ENCODE data around the gene NRXN3. TPM values are rescaled to one million over a fixed set of nuclear protein-coding genes. Genes with fewer than 3 reads are reported as not detected.
A peak's percentile ranks its signal among the peaks of the same experiment; 100 is the strongest.

The NRXN3 gene
- total RNA-seq, 3 donors from 2014 or later: 2.1 to 27.3 (median 2.6) TPM

DNA sequence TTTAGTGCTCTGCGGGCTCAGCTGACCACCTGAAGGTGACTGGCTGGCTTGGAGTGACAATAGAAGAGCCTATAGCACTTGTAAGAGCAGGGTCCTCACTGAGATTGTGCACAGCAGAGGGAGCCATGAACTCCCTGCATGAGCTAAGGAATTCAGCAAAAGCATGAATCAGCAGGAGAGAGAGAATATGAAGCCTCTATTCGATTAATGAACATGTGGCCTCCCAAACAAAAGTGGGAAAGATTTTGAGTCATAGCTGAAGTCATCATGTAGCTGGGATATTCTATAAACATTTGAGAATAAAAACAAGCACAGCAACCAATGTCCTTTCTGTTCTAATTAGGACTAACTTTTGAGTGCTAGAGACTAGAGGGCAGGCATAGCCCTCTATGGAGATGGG lies 1414.5 kb downstream of the NRXN3 start:
- ATAC-seq (no peak), DNase-seq (no peak)
- H3K4me3 ChIP-seq: no peak overlapping the region
- TF ChIP-seq, protein P1, sequence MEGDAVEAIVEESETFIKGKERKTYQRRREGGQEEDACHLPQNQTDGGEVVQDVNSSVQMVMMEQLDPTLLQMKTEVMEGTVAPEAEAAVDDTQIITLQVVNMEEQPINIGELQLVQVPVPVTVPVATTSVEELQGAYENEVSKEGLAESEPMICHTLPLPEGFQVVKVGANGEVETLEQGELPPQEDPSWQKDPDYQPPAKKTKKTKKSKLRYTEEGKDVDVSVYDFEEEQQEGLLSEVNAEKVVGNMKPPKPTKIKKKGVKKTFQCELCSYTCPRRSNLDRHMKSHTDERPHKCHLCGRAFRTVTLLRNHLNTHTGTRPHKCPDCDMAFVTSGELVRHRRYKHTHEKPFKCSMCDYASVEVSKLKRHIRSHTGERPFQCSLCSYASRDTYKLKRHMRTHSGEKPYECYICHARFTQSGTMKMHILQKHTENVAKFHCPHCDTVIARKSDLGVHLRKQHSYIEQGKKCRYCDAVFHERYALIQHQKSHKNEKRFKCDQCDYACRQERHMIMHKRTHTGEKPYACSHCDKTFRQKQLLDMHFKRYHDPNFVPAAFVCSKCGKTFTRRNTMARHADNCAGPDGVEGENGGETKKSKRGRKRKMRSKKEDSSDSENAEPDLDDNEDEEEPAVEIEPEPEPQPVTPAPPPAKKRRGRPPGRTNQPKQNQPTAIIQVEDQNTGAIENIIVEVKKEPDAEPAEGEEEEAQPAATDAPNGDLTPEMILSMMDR (IDR thresholded peaks at IDR 0.05): no peak
- H3K36me3 ChIP-seq (ENCODE audit: low read depth): no peaks in the 10 kb centered on the region
- intact Hi-C loops (cut with DNase I, micrococcal nuclease): no loop called here
- H3K4me1 ChIP-seq (ENCODE audit: low read depth): no peaks in the 10 kb centered on the region
- H3K9me3 ChIP-seq: no peaks in the 10 kb centered on the region

DNA sequence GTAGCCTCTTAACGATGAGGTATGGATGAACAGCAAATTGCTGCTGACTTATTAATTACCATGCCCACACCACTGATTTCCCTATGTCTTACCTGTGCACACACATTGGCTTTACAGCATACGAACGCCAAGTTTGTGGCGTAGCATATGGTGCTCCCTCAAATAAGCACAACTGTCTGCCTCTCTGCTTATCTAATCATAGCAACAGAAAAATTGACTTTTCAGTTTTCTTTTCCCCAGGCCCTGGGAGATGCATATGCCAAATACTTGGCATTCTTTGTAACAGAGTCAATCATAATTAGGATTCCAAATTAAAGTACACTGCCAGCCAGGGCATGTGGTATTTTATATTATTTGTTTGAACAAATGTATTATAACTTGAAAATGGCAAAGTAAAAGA lies 1415.7 kb downstream of the NRXN3 start:
- no peaks in the 10 kb centered on the region for H3K9me3 ChIP-seq
- no peak for ATAC-seq
- DNase-seq: no peak
- H3K4me3 ChIP-seq: no peak overlapping the region
- intact Hi-C loops (cut with DNase I, micrococcal nuclease): no loop called here
- H3K36me3 ChIP-seq (ENCODE audit: low read depth): no peaks in the 10 kb centered on the region
- no peaks in the 10 kb centered on the region for H3K4me1 ChIP-seq (ENCODE audit: low read depth)
- TF ChIP-seq, protein P1 (IDR thresholded peaks at IDR 0.05): no peak

DNA sequence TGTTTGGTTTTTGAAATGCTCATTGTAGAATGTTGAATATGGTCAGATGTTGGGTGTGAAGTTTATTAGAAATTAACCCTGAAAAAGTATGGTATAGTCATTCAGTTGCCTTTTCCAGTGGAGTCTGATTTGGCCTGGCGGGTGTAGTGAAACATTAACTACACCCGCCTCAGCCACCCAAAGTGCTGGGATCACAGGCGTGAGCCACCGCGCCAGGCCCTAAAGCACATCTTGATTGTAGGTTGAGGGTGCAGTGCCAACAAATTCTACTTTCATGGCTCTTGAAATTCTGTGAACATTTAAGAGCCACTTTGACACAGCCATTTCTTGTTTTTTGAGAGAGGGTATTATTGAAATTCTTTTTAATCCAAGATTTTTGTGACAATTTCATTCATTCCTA lies 1416.2 kb downstream of the NRXN3 start:
- H3K36me3 ChIP-seq (ENCODE audit: low read depth): no peaks in the 10 kb centered on the region
- TF ChIP-seq, protein P1 (IDR thresholded peaks at IDR 0.05): no peak
- no peak overlapping the region for H3K4me3 ChIP-seq
- H3K4me1 ChIP-seq (ENCODE audit: low read depth): no peaks in the 10 kb centered on the region
- peak; percentile 38 for ATAC-seq
- H3K9me3 ChIP-seq: no peaks in the 10 kb centered on the region
- intact Hi-C loops (cut with DNase I, micrococcal nuclease): no loop called here
- peak in 2 of 3 donors; percentile 7 to 29 for DNase-seq

DNA sequence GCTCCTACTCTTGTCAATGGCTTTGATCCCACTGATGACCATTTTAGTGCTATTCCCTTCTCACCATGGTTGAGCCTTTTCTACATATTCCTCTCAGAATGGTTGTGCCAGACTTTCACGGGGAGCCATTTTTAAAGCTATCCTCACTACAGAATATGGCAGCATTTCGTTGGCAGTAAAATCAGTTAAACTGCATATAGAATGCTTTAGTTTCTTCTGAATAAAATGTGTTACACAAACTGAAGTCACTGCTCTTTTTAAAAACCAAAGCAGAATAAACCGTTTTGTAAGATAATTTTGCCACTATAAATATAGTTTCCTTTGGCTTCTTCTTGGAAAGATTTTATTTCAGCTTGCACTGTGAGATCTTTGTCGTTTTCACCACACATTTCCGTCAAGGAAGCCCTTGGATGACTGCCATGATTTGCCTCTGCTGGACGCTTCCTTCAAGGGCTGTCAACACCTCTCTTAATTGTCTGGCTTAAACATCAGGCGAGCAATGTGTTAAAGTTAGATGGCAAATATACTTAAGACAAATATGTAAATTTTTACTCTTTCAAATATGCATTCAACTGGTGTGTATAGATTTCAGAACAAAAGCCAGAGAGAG lies 1416.9 kb downstream of the NRXN3 start:
- intact Hi-C loops (cut with DNase I, micrococcal nuclease): no loop called here
- ATAC-seq (no peak), DNase-seq (peak in 1 of 3 donors; percentile 24)
- TF ChIP-seq, protein P1 (IDR thresholded peaks at IDR 0.05): no peak
- Histone ChIP-seq H3K36me3 (ENCODE audit: low read depth) (no peaks in the 10 kb centered on the region), H3K9me3 (no peaks in the 10 kb centered on the region), H3K4me3 (no peak overlapping the region), H3K4me1 (ENCODE audit: low read depth) (no peaks in the 10 kb centered on the region)

DNA sequence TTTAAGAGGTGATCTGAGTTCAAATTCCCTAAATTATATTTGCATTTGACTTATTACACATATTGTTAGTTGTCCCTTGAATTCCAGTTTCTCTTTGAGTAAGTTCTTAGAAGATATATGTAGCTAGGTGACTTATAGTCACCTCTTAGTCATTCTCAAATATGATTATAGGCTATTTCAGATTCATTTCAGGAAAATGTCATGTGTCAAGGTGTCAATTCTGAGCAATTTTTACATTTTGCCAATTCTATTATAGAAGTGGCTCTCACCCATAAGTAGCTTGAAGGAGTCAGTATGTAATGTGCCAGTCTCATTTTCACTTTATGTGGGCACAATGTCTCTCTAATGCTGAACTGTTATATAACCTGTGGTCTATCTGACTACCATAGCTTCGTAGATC lies 1417.7 kb downstream of the NRXN3 start:
- DNase-seq (no peak), ATAC-seq (no peak)
- TF ChIP-seq, protein P1 (IDR thresholded peaks at IDR 0.05): no peak
- Histone ChIP-seq H3K4me3 (no peak overlapping the region), H3K4me1 (ENCODE audit: low read depth) (no peaks in the 10 kb centered on the region), H3K36me3 (ENCODE audit: low read depth) (no peaks in the 10 kb centered on the region), H3K9me3 (no peaks in the 10 kb centered on the region)
- intact Hi-C loops (cut with DNase I, micrococcal nuclease): no loop called here

DNA sequence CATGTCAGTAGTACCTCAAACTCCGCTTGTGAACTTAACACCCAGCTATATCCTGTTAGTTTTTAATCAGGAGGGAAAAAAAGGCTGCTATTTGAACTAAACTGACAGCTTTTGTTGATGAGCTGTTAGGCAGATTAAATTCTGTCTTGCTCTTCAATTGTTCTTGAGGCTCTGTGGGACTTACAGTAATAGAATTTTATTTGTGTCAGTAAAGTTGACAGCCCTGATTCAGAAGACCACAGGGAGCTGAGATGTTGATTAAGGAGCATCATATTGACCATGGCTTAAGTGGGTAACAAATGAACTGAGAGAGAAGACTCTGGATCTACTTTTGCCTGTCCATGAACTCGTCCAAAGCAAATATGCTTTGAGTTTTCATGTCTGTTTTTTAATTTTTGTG lies 1418.2 kb downstream of the NRXN3 start:
- intact Hi-C loops (cut with DNase I, micrococcal nuclease): no loop called here
- ATAC-seq (no peak), DNase-seq (no peak)
- Histone ChIP-seq H3K9me3 (no peaks in the 10 kb centered on the region), H3K4me1 (ENCODE audit: low read depth) (no peaks in the 10 kb centered on the region), H3K36me3 (ENCODE audit: low read depth) (no peaks in the 10 kb centered on the region), H3K4me3 (no peak overlapping the region)
- TF ChIP-seq, protein P1 (IDR thresholded peaks at IDR 0.05): no peak
